ENCODE results near the gene CXCR5.

- TF ChIP-seq CTCF (conservative IDR thresholded peaks at IDR 0.05 in 1 of 2, IDR thresholded peaks at IDR 0.05 in 1 of 2; ENCODE audit: low read depth in 1 of 2, low read length in 2 of 2) (no peak), EZH2 (IDR thresholded peaks at IDR 0.05; ENCODE audit: low read length, missing control alignments) (no peak)
Observed at GRCh38 chr11:118921121-118921928, 37.6 kb downstream of the CXCR5 start.
